Urinary bladder (tissue), 4 donors: Measurements from ENCODE around the gene ORC2. TPM values are rescaled to one million over a fixed set of nuclear protein-coding genes. Genes with fewer than 3 reads are reported as not detected.
"Not testable (repeated sequence)": the region's sequence is repeated elsewhere in the genome, so short reads cannot be mapped to it uniquely, and the experiment has no call there.

Source experiments
- DNase-seq: peaks from one replicate; pipeline ENCODE4 v3.0.0-alpha.2; 2015; ENCODE audit errors: extremely low spot score
- H3K27ac ChIP-seq: one replicate; pipeline ENCODE4 v1.5.1; 2013; ENCODE audit warnings: low read depth, mild to moderate bottlenecking, moderate library complexity
- H3K36me3 ChIP-seq: one replicate; pipeline ENCODE4 v1.6.1; 2013; ENCODE audit warnings: mild to moderate bottlenecking, moderate library complexity; ENCODE audit not compliant: insufficient read depth
- H3K4me1 ChIP-seq: one replicate; pipeline ENCODE4 v1.6.1; 2013; ENCODE audit warnings: mild to moderate bottlenecking, moderate library complexity; ENCODE audit not compliant: insufficient read depth
- H3K4me3 ChIP-seq: one replicate; pipeline ENCODE4 v1.5.1; 2013; ENCODE audit warnings: low read depth, low read length
- WGBS: extraction: QIAGEN DNeasy Blood & Tissue Kit; methylation state at CpG from one replicate; pipeline ENCODE4 v1.1.7; 2013; 5-methylcytosine and 5-hydroxymethylcytosine counted together
- polyA plus RNA-seq: library from polyadenylated mRNA; stranded (reverse); fragments of 200-250 nt; gene quantifications from one replicate; pipeline ENCODE4 v1.2.3, GENCODE V29; 2013
- total RNA-seq: library from RNA; depleted of rRNA; stranded (reverse); fragments of >200 nt; gene quantifications from one replicate; pipeline ENCODE4 v1.2.3, GENCODE V29; 2014
- donor health status: healthy with polysubstance abuse.
- donor health status: healthy.

Gene ORC2
- total and polyA plus RNA-seq, 2 donors: 7.6 to 35.2 TPM

DNA sequence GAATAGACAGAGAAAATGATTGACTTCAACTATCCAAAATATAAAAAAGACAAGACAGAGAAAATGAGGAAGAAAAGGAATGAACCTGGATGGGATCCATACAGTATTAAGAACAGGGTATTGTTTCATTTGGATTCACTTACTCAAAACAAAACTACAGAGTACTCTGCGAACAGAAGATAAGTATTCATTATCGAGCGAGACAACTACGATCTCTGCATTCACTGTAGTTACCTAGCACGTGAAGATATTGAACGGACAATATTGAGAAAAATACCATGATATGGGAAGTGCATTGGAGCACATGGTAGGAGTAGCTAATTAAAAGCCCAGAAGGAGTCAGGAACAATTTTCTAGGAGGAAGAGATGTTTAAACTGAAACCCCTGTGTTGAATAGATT is 1.0 kb upstream of the ORC2 start:
- Histone ChIP-seq H3K27ac (no peak overlapping the region), H3K4me3 (peak overlapping the region; percentile 82), H3K4me1 (no peaks in the 10 kb centered on the region), H3K36me3 (no peaks in the 10 kb centered on the region)
- 72% methylated on average over 6 of the region's 6 CpGs for WGBS
- no peak for DNase-seq

GRCh38 chr2:200963918-200964252 is 425 bp upstream of the ORC2 start:
- not testable (repeated sequence) for H3K27ac ChIP-seq, H3K36me3 ChIP-seq, DNase-seq, H3K4me1 ChIP-seq
- under 1% methylated on average over 21 of the region's 21 CpGs for WGBS
- H3K4me3 ChIP-seq: peak overlapping the region; percentile 82

GRCh38 chr2:200962811-200963123 is 693 bp downstream of the ORC2 start:
- 4% methylated on average over 7 of the region's 7 CpGs for WGBS
- Histone ChIP-seq H3K27ac (no peak overlapping the region), H3K4me3 (peak overlapping the region; percentile 82), H3K36me3 (no peaks in the 10 kb centered on the region), H3K4me1 (no peaks in the 10 kb centered on the region)
- no peak for DNase-seq

GRCh38 chr2:200961674-200962073 is 1.8 kb downstream of the ORC2 start:
- WGBS: 47% methylated on average over 2 of the region's 2 CpGs
- Histone ChIP-seq H3K4me3 (no peak overlapping the region), H3K27ac (no peak overlapping the region), H3K36me3 (peaks cover 2% of the 10 kb centered on the region), H3K4me1 (no peaks in the 10 kb centered on the region)
- DNase-seq: no peak

DNA sequence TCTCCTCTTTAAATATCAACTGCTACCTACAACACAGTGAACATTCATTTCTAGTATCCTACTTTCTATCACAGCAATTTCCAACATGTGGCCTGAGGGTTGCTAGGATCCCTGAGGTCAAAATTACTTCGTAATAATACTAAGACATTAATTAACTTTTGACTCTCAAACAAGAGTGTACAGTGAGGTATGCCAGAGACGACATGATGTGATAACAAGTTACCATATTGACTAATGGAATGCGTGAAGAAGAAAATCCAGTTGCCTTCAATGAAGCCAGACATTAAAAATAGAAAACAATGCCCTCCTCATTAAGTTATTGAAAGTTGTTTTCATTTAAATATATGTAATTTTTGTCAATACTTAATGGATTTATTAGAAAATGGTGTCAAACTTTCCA is 13.1 kb downstream of the ORC2 start:
- H3K4me1 ChIP-seq: no peaks in the 10 kb centered on the region
- no peak overlapping the region for H3K27ac ChIP-seq
- no peak overlapping the region for H3K4me3 ChIP-seq
- DNase-seq: no peak
- 78% methylated on average over 3 of the region's 3 CpGs for WGBS
- peaks cover 3% of the 10 kb centered on the region for H3K36me3 ChIP-seq

DNA sequence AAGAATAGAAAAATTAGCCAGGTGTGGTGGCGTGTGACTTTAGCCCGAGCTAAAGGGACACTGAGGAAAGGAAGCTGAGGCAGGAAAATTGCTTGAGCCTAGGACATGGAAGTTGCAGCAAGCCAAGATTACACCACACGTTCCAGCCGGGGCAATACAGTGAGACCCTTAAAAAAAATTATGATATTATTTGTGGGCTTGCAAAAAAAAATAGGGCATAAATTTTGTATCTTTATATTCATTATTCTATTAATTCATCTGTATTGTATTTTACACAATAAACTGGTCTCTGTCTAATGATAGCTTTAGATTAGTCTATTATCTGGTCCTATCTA is 18.1 kb downstream of the ORC2 start:
- H3K36me3 ChIP-seq: peaks cover 3% of the 10 kb centered on the region
- H3K4me1 ChIP-seq: no peaks in the 10 kb centered on the region
- DNase-seq: no peak
- WGBS: 97% methylated on average over 4 of the region's 4 CpGs
- H3K27ac ChIP-seq: no peak overlapping the region
- H3K4me3 ChIP-seq: no peak overlapping the region

- H3K36me3 ChIP-seq: peaks cover 6% of the 10 kb centered on the region
- no peak for DNase-seq
- WGBS: 92% methylated on average over 12 of the region's 12 CpGs
- H3K27ac ChIP-seq: no peak overlapping the region
- no peaks in the 10 kb centered on the region for H3K4me1 ChIP-seq
- H3K4me3 ChIP-seq: no peak overlapping the region
These were observed 18.7 kb downstream of the ORC2 start for GRCh38 chr2:200944467-200945394.

DNA sequence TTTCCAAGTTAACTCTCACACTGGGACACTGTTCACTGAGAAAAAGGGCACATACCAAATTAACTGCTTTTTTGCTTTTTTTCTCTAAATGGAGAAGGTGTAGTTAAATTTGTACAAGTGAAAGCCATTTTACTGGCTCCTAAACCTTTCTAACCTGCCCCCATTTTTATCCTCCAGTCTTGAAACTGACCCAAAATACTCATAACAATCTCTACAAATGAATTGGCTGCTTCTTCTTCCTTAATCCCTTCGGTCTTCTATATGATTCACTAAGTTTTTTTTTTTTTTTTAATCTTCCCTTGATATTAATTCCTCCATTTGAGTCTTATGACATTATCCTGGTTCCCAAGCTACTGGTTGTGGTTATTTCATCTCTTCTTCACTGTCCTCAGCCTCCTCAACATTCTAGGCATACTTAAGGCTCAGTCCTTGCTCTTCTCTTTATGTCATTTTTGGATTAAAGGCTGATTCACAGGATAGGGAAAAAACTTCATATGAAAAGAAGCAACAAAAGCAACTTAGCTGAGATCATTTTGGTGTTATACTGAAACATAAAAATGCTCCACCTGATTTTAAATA is 19.8 kb downstream of the ORC2 start:
- DNase-seq: no peak
- no peak overlapping the region for H3K27ac ChIP-seq
- H3K4me1 ChIP-seq: no peaks in the 10 kb centered on the region
- H3K4me3 ChIP-seq: no peak overlapping the region
- H3K36me3 ChIP-seq: peaks cover 5% of the 10 kb centered on the region
- 84% methylated on average over 1 of the region's 1 CpG for WGBS

- WGBS: 91% methylated on average over 1 of the region's 1 CpG
- H3K4me3 ChIP-seq: no peak overlapping the region
- no peak for DNase-seq
- H3K27ac ChIP-seq: no peak overlapping the region
- no peaks in the 10 kb centered on the region for H3K4me1 ChIP-seq
- peaks cover 4% of the 10 kb centered on the region for H3K36me3 ChIP-seq
These were observed 23.6 kb downstream of the ORC2 start for GRCh38 chr2:200939832-200940231.

DNA sequence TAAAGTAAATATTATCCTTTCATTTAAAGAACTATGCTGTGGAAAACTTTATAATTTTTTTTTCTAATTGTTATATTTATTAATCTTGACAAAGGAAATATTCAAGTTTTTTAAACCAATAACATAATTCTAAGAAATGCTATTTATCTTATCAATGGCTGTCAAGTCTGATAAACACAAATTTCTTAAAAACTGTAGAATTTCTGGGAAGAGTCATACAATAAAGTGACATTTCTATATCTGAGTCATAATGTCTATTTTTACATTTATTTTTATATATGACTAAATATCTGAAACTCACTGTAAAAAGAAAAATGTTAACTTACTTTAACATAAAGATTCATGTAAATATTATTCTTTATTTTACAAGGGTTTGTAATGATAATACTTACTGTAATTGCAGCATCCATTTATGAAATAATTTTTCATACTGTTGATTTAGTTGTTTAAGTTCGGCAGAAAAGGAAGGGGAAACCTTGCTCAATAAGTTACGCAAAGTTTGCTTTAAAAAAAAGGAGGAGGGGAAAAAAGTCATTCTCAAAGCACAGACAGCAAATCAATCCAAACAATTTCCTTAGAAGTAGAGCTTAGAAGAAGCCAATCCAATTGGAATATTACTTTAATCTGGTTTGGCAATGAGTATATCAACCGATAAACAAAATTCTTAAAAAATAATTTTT is 32.4 kb downstream of the ORC2 start:
- WGBS: 77% methylated on average over 3 of the region's 3 CpGs
- Histone ChIP-seq H3K27ac (no peak overlapping the region), H3K36me3 (peaks cover 9% of the 10 kb centered on the region), H3K4me3 (no peak overlapping the region), H3K4me1 (no peaks in the 10 kb centered on the region)
- DNase-seq: no peak

GRCh38 chr2:200929334-200930249 is 33.9 kb downstream of the ORC2 start:
- WGBS: 91% methylated on average over 2 of the region's 2 CpGs
- no peak overlapping the region for H3K27ac ChIP-seq
- peaks cover 7% of the 10 kb centered on the region for H3K36me3 ChIP-seq
- H3K4me1 ChIP-seq: no peaks in the 10 kb centered on the region
- no peak overlapping the region for H3K4me3 ChIP-seq
- no peak for DNase-seq

DNA sequence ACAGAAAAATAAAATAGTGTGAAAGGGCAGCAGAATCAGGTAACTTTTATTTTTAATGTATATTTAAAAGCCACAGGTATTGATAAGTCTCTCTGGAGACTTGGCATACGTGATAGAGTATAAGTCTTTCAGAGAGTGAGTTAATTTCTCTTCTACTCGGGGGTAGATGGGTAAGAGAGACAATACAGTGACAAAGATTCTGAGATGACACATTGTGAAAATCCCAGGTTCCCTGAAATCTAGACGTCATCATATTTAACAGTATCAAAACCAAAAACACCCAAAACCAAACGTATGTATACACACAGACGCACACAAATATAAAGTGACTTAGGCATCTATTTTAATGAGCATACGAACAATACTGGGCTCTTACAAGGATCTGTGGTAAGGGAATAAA is 41.0 kb downstream of the ORC2 start:
- 85% methylated on average over 6 of the region's 6 CpGs for WGBS
- Histone ChIP-seq H3K36me3 (peaks cover 7% of the 10 kb centered on the region), H3K4me3 (no peak overlapping the region), H3K4me1 (no peaks in the 10 kb centered on the region), H3K27ac (no peak overlapping the region)
- no peak for DNase-seq

DNA sequence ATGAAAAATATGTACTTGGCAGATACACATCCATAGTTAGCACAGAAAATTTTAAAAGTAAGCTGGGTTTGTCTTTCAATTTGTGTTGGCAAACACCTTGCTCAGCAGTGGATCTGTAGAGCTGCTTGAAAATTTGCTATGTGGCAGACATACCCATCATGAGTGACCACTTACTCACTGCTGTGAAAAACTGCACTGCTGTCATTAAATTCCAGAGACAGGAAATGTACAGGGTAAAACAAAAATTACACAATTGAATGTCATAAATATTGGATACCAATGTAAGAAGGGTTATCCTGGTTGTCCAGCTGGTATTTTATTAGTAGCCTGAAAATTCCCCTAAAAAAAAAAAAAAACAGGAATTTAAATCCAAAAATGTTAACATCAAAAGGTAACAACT is 49.8 kb downstream of the ORC2 start:
- H3K27ac ChIP-seq: no peak overlapping the region
- H3K4me3 ChIP-seq: no peak overlapping the region
- no peak for DNase-seq
- peaks cover 10% of the 10 kb centered on the region for H3K36me3 ChIP-seq
- no peaks in the 10 kb centered on the region for H3K4me1 ChIP-seq
